SK-N-DZ (cell line): ENCODE results near the gene AUTS2.
A peak's percentile ranks its signal among the peaks of the same experiment; 100 is the strongest.
"Not testable (repeated sequence)": the region's sequence is repeated elsewhere in the genome, so short reads cannot be mapped to it uniquely, and the experiment has no call there.

Source experiments
- DNase-seq: peaks from one replicate; pipeline ENCODE4 v3.0.0-alpha.2; 2015; ENCODE audit warnings: low spot score

AUTS2 gene

DNA sequence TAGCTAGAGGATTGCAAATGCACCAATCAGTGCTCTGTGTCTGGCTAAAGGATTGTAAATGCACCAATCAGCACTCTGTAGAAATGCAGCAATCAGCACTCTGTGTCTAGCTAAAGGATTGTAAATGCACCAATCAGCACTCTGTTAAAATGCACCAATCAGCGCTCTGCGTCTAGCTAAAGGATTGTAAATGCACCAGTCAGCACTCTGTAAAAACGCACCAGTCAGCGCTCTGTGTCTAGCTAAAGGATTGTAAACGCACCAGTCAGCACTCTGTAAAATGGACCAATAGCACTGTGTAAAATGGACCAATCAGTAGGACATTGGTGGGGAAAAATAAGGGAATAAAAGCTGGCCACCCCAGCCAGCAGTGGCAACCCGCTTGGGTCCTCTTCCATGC lies 187.9 kb downstream of the AUTS2 start:
- not testable (repeated sequence) for DNase-seq

DNA sequence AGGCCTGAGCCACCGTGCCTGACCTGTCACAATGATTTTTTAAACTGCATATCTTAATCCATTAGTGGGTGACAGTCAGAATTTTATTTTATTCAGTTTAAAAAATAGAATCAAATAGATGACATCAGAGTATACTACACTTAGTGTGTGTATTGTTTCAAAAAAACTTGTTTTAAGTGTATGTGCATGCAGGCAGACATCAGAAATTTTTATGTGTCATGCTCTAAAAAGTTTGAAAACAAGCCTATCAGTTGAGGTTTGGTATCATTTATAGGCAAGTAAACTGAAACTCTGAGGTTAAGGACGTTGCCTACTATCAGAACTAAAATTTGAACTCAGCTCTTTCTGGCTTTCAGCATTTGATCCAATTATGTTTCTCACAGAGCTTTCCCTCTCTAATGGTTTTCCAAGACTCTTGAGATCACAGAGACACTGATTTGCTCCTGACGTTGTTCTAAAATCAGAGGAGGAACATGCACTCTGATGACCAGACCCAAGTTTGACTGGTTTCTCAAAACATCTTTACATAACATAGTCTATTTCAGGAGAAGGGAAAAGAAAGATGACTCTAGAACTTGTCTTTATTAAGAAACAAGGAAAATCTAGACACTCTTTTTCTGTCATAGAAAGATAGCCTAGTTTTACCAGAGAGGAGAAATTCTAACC lies 188.6 kb downstream of the AUTS2 start:
- DNase-seq, result no peak

DNA sequence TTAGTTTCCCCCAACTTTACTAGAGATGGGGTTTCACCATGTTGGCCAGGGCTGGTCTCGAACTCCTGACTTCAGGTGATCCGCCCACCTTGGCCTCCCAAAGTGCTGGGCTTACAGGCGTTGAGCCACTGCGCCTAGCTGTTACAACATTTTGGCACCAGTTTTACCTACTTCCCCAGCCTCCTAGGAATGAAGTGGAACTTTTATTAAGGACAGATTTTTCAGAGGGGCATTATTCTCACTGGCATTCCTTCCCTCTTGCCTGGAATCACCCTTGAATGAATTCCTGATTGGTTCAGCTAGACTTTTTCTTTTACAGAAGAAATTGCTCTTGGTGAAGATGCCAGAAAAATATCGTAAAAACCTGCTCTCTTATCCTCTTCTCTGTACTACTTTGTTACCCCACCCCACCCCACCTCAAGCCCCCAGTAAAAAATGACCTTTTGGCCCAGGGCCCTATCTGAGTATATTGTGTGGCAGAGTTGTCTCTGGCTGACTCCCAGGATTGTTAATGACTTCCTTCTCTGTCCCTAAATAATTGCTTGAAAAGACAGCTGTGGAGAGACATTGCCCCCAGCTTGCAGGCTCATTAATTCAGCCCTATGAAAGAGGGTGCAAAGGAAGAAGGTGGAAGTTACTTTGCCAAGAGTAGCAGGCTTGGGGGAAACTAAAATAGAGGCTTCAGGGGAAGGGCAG lies 189.6 kb downstream of the AUTS2 start:
- DNase-seq, result no peak

DNA sequence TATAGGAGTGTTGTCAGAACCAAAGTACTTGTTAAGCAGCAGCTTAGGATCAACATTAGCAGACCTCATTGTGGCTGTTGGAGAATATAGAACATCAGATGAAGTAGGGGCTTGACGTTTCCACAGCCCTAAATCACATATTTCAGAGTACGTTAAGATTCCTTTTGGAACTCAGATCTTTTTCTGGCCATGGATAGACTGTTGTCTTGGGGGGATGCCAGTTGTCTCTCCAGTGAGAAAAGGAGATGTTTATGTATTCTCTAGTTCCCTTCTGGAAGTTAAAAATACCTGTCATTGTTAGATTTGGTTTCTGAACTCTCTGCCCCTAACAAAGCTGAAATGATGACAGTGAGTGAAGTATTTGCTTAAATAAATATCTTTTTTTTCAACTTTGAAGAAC lies 191.3 kb downstream of the AUTS2 start:
- DNase-seq, result no peak

DNA sequence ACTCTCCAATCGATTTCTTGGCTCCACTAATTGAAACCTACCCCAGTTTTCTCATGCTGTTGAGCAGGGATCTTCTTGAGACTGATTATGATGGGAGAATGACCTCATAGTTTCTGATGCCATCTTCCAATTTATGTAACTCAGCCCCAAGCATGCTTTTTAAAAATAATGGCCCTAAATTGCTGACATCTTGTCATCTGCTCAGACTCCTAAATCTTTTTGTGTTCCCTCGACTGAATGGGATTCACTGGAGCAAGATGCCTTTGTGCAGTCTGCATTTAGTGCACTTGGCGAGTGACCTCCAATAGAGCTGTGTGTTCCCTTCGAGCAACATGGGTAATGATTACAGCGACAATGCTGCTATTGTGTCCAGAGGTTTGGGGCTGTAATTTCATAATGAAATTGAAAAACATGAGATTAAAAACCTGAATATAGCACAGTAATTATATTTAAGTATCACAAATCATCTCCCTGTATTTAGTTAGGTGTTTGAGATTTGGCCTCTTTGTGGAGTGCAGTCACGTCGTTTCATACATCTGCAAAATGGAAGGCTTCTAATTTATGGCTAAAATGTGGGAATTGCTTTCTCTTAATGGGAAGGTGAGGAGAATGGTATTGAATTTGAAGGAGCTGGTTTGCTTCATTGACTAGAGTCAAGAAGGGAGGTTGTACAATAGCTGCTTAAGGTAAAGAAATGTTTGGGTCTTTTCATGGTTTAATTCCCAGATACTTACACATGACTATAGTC lies 192.9 kb downstream of the AUTS2 start:
- peak; percentile 60 for DNase-seq

DNA sequence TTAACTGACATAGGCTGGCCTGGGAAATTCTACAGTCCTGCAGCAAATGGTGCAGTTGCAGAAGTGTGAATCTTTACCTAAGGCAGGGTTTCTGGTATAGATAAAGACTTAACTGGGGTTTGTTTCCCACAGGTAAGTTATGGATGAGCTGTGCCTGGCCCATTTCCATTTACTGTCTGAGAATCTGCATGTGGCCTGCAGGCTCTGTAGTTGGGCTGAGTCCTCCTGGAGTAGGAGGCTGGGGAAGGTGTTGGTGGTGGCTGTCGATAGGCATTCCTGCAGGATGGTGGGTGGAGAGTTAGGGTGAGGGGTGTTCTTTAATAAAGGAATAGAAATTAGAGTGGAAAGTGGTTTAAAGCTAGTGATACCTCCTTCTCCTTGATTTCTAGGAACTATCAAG lies 193.5 kb downstream of the AUTS2 start:
- DNase-seq, result no peak

DNA sequence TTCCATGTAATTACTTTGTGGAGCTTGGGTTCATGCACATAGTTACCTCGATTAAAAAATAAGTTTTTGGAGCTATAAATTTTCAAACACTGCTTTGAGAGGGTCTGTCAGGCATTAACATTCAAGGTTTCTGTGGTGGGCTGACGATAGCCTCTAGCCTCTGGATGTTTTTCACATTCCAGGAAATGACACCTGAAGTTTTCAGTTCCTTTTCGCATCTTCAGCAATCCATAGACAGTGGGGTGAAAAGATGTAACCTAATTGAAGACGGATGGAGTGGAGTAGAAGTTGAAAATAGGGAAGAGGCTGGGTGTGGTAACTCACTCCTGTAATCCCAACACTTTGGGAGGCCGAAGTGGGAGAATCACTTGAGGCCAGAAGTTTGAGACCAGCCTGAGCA lies 197.7 kb downstream of the AUTS2 start:
- no peak for DNase-seq

DNA sequence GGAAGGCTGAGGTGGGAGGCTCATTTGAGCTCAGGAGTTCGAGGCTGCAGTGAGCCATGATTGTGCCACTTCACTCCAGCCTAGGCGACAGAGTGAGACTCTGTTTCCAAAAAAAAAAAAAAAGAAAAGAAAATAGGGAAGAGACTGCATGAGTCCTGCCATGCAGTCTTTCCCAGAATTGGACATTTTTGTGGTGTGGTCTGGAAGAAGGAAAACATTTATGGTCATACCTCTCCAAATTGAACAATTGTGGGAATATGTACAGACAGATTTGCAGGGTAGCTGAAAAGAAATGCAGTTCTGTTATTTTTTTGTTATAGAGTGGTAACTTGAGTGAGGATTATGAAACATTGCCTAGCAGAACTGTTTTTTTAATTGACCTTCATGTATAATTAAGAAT lies 198.1 kb downstream of the AUTS2 start:
- no peak for DNase-seq

DNA sequence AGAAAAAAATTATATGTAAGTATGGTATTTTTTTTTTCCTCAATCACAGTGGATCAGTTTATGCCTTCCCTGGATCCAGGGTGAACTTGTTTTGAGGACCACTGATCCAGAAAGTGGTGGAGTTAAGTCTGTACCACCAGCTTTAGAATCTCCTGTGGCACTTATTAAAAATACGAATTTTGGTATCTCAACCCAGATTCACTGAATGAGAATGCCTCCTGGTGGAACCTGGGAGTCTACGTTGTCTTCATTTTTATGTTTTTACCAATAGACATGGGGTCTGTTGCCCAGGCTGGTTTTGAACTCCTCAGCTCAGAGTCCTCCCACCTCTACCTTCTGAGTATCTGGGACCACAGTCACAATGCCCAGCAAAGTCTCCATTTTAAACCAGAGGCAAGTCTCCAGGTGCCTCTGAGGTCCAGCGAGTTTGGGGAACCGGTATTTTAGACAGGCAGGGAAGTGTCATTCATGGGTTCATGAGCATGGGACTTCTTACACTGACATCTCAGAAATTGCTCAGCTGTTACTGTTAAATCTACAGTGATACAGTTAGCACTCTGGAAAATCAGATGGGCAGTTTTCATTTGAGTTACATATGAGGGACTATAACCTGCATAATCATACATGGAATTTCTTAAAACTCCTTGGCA lies 200.9 kb downstream of the AUTS2 start:
- no peak for DNase-seq

DNA sequence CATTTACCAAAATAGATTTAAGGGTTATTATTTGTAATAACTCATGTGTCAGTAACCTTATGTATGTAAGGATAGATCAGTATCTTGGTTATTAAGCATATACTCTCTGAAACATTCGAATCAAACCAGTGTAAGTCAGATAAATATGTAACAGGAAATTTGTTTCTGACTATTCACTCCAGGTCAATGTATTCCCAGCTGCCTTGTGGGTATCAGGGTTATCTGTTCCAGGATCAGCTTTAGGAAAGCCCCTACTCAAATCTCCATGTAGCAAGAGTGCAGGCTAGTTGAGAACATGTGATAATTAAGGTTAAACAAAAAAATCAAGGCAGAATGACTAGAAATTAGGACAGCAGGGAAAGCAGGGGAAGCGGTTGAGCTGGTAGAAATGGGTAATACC lies 201.7 kb downstream of the AUTS2 start:
- no peak for DNase-seq

DNA sequence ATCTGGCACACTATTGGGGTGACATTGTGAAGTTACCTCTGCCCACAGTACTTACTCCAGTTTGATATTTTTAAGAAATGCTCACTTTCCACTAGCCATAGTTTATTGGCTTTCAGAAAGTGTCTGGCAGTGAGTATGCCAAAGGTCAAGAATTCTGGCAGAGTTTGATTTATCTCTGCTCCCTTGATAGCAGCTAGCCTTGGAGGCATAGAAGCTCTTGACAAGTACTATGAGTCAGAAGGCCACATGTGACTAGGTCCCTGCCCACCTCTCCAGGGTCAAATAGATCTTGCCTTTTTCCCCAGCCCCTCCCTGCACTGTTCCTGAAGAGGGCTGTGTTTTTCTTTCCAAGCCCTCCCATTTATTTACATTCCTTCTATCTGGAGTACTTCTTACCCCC lies 202.2 kb downstream of the AUTS2 start:
- DNase-seq, result peak; percentile 37

DNA sequence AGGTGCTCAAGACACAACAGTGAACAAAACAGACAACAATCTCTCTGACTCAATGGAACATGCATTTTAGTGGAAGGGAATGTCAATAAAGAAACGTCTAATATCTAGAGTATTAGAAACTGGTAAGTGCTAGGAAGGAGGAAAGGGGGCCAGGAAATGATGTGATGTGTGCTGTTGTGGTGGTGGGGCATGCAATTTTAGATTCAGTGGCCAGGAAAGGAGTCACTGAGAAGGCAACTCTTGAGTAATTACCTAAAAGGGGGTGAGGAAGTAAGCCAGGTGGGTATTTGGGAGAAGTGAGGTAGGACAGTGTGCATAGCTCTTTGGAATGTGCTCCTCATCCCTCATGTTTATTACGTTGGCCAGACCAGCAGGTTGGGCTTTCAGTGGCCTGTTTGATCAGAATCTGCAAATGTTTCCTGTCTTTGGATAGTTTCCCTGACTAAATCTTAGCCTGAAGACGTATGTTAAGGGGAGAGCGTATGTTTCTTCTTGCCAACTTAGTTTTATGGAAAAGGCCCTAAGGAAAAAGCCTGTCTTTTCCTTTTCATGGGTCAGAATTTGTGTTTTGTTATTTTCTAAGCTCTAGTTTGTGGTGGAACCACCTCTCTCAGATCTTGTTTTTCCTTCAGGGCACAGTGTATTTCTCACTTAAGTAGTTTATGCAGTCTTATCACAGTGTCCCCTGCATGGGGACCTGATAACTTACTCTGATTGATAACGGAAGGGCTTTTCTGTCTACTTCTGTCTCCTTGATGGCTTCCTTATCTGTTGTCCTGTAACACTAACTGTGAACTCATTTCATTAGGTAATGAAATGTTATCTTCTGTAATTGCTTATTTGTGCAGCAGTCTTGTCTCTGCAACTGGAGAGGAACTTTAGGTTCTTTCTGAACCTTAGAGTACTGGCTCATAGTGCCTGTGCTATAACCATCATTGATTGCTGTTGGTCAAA lies 203.7 kb downstream of the AUTS2 start:
- peak; percentile 78 for DNase-seq

DNA sequence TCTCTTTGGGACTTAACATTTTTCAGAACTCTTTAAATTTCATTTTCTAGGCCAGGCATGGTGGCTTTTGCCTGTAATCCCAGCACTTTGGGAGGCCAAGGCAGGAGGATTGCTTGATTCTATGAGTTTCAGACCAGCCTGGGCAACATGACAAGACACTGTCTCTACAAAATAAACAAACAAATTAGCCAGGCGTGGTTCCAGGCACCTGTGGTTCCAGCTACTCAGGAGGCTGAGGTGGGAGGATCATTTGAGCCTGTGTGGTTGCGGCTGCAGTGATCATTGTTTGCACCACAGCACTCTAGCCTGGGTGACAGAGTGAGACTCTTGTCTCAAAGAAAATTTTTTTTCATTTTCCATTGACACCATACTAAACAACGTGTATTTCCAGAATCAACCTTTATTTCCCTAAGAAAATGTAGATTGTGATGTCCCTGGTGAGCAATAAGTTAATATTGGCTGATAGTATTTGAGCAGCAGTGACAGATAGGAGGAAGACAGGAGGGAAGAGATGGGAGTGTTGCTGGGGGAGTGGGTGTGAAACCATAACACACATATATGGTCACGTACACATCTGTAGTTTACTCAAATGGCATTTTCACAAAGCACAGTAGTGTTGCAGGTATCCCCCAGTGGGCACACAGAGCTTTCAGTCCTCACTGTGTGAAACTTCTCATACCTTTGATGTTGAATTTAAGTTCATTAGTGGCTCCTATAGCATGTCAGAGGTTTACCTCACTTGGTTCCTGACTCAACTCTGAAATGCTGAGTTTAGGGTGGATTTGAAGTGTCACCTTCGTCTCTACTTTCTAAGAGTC lies 205.6 kb downstream of the AUTS2 start:
- DNase-seq, result no peak

DNA sequence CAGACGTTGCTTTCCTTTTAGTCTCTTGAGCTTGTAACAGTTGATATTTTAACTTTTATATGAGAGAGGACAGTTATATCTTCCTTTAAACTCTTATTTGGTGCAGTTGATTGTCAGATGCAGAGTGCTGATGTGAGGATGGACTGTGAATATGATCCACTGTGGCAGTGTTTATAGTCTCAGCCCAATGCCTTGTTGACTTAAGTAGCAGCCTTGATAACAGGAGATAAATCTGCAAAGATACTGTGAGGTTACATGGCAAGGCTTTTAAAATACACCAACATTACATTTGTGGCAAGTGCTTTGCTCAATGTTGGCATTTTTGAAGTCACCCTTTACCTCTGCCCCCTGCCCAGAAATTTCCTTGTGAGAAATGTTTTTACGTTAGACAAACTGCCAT lies 206.7 kb downstream of the AUTS2 start:
- no peak for DNase-seq

DNA sequence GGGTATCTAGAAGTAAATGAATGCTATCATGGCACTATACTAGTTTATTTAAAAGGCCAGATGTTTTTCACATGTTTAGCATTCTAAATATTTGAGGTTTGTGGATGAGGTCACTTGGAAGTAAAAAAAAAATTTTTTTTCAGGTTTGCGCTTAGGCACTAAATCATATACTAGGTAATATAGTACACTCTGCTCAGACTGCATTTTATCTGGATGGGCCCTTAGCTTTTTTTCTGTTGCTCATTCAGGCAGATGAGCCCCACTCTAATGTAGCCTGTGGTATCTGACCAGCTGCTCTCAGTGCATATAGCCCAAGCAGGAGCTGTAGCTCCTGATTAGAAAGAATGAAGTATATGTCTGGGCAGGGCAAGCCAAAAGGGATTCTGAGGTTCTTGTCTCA lies 210.1 kb downstream of the AUTS2 start:
- DNase-seq, result no peak

DNA sequence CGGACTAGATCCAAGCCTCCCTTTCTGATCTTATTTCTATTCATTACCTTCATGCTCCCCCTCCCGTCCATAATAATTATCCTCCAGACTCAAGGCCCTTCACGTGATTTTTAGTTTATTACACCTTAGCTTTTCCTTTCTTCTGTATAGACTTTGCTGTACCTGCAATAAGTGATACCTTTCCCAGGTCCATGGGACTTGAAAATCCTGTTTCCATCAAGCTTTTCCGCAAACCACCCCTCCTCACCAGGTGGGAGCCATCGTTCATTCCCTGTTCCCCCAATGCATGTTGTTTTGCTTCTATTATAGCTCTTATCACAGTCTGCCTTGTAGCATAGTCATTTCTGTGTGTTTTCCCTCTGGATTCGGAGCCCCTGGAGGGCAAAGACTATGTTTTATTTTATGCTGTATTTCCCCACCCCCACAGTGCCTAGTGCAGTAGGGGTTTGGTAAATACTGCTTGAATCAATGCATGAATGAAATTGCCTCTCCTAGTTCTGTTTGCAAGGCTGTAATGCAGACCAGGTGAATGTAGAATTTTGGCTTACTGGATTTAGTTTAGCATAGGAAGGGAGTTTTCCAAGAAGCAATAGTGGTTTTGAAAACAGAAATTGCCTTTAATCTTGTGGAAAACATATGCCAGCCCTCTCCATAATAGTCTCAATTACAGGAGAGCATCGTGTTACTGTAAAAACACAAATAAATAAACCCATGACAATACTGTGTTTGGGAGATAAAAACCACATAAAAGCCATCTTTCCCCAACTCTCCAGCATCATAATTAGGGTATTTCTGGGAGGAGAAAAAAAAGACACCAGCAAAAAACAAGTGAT lies 213.4 kb downstream of the AUTS2 start:
- DNase-seq, result no peak

DNA sequence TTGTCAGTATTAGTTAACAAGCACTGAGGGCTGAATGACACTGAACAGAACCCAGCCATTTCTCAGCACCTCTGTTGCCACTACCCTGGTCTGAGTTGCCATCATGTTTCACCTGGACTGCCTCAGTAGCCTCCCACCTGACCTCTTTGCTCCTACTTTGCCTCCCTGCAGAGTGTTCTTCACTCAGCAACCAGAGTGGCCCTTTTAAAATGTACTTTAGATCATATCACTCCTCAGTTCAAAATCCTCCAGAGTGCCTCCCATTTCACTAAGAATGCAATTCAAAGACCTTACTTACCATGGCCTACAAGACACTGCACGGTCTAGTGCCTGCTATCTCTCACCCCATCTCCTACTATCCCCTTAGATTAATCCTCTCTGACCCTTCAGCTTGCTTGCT lies 214.5 kb downstream of the AUTS2 start:
- DNase-seq, result peak; percentile 64

DNA sequence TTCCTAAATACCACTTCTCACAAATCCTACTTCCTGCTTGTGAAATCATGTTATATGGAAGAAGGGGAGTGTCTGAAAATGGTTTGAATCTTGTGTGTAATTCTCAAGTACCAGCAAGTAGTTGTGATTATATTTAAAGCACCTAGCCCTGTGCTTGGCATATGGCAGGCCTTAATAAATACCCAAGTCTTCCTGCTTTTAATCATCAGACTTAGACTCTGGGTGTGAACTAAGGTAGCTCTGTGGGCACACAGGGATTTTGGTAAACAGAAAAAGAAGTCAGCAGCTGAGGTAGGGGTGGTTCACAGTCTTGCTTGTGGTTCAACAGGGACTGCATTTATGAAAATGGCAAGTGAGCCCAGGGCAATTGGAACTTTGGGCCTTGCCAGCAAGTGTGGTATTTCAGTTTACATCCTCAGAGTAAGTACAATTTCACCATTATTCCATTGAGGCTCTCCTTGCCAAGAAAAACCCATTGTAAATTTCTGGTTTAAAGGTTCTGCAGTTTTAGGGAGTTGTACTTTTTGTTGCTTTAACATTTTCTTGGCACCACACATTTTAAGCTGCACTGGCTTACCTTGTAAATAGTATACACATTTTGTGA lies 215.5 kb downstream of the AUTS2 start:
- no peak for DNase-seq

DNA sequence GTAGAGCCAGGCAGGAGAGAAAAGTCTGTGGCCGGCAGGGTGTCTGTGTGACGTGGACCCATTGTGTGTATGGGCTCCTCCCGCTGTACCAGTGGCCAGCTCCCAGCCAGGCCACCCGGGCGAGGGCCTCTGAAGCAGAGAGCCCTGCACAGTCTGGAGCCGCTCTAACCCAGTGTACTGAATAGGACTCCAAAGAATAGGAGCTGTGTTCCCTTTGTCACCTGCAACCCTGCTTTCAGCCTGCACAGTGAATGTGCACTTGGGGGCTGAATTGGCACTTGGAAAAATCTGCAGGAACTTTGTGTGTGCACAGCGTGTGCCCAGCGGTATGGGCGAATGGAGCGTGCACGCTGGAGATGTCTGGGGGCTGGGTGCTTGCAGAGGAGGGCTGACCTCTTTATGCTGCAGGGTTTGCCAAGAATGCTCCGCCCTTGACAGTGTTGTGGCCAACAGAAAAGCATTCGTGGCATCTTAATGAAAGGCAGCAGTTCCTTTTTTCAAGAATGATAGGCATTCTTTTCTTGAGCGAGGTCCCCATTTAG lies 216.2 kb downstream of the AUTS2 start:
- DNase-seq, result no peak
